AG04449 (cell line): ENCODE results near the gene FICD.

Experiments used
- CTCF ChIA-PET: fragments of 350-600 bp; formaldehyde crosslinking; extraction: SDS; loops from one replicate; lab custom pipeline; 2021; ENCODE audit warnings: antibody characterized with exemption; lab: Yijun Ruan, JAX
- POLR2A ChIA-PET: fragments of 400-600, 350-600 bp; formaldehyde crosslinking; extraction: SDS; loops from one replicate; lab custom pipeline; 2020; ENCODE audit warnings: antibody characterized with exemption, inconsistent platforms; lab: Yijun Ruan, JAX
- DNase-seq: peaks from one replicate; pipeline ENCODE4 v3.0.0-alpha.2; 2010; ENCODE audit warnings: low read depth, low spot score
- H3K4me3 ChIP-seq: 2 replicates; pipeline ENCODE4 v1.5.1; 2011; ENCODE audit warnings: low read depth, mild to moderate bottlenecking, control low read depth, low read length
- CTCF ChIP-seq: IDR thresholded peaks from one replicate; pipeline ENCODE4 v1.5.1; 2011; ENCODE audit warnings: mild to moderate bottlenecking, moderate library complexity, low read length, control low read depth, inconsistent platforms; ENCODE audit not compliant: insufficient read depth; ENCODE audit errors: missing control alignments

The FICD gene

DNA sequence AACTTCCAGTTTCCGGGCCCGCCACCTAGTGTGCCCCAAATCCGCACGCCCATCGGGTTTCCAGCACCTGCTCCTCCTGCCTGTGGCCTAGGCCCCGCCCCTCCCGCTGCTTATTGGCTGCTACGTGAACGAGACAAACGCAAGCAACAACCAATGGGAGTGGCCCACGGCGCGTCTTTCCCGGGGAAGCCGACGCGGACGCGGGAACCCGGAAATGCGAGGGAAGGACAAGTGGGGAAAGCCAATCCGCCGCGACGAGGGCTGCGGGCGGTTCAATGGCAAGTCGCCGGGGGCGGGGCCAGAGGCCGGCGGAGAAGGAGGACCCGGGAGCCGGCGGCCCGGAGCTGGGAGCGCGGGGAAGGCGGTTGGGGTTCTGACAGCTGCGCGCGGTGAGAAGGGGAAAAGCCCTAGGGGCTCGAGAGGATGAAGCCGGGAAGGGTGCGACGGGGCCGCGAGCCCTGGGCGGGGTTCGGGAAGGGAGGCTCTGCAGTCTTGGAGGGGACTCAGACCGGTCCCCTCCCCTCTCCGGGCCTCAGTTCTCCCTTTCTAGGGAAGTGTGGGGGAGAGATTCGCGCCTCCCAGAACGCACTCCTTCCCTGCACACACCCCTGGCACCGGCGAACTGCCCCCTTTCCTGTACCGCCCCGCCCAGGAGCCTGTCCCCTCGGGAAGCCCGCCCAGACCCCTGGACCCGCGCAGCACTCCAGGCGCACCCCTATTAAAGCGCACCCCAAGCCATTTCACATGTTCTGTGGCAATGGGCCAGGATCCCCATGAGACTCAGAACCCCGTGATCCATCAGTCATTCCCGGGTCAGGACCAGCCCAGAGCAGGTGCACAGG is at the start of gene FICD:
Gene FICD (plus strand): TSS at position 305 of the 842 bp plus-strand sequence. CDS start 1,696 bp downstream, outside the sequence.
- TF ChIP-seq CTCF, result no peak
- DNase-seq, result peak; percentile 78
- ChIA-PET POLR2A (interaction anchor here (0.5 kb wide), 1 partner anchor 1030 kb away, joined by 3 read pairs; no protein-coding TSS in a partner anchor), CTCF (interaction anchor here (0.9 to 2.4 kb wide), 2 partner anchors 102 to 103 kb away, joined by 3 to 9 read pairs; no protein-coding TSS in a partner anchor)
- H3K4me3 ChIP-seq, result peak within 1 kb of the TSS; percentile 82

GRCh38 chr12:108465417-108465816 is 49.7 kb upstream of the FICD start:
- ChIA-PET CTCF (no interaction called here), POLR2A (no interaction called here)
- TF ChIP-seq CTCF, result no peak
- no peak for DNase-seq
- no peak overlapping the region for H3K4me3 ChIP-seq

- TF ChIP-seq CTCF, result no peak
- DNase-seq, result no peak
- H3K4me3 ChIP-seq, result no peak overlapping the region
- POLR2A ChIA-PET, result no interaction called here
- CTCF ChIA-PET, result interaction anchor here (1.9 kb wide), 1 partner anchor 12 kb away, joined by 6 read pairs; no protein-coding TSS in a partner anchor
Measured at GRCh38 chr12:108468196-108468968, 46.7 kb upstream of the FICD start.

DNA sequence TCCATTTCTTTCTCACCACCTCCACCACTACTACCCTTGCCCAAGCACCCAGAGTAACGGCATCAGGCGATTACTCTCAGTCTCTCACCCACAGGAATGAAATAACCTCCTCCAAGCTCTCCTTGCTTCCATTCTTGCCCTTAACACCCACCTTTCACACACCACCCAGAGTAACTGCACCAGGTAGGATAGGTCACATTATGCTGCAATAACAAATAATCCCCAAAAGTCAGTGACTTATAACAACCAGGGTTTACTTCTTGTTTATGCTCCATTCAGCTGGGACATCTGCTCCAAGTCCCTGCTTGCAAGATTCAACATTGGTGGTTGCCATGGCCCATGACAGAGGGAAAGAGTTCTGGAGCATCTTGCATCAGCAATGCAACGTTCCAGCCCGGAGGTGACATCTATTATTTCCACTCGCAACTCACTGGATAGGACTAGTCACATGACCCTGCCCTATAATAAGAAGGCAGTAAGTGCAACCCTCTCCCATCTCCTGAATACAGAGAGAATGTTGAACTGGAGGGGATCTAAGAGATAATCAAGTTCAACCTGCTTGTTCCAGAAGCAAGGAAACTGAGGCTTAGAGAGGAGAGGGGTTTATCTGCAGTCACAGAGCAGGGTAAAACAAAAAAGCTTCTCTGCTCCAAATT is 41.5 kb upstream of the FICD start:
- CTCF ChIA-PET, result interaction anchor here (1.5 kb wide), 1 partner anchor 16 kb away, joined by 5 read pairs; no protein-coding TSS in a partner anchor
- no peak for DNase-seq
- no peak for TF ChIP-seq CTCF
- no peak overlapping the region for H3K4me3 ChIP-seq
- POLR2A ChIA-PET, result no interaction called here

DNA sequence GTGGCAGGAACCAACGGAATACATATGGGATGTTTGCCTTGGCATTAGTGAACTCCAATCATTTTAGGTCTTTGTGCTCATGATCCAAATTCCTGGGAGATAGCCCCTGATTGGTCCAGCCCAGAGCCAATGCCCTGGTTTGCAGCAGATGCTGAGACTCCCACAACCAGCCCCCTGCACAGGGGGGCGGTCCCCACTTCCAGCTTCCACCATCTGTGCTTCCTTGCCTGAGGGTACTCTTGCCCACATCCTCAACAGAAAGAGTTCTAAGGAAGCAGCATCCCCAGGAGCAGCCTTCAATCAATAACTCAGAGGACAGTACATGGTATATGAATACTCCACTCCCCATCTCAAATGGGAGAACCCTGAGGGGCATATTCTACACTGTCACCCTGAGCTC is 39.7 kb upstream of the FICD start:
- ChIA-PET CTCF (interaction anchor here (1.4 kb wide), 1 partner anchor 18 kb away, joined by 4 read pairs; no protein-coding TSS in a partner anchor), POLR2A (no interaction called here)
- no peak overlapping the region for H3K4me3 ChIP-seq
- no peak for DNase-seq
- TF ChIP-seq CTCF, result no peak
